Mucosa of descending colon (tissue), 3 donors: ENCODE data around the gene PHC3. TPM values are rescaled to one million over a fixed set of nuclear protein-coding genes. Genes with fewer than 3 reads are reported as not detected.
A peak's percentile ranks its signal among the peaks of the same experiment; 100 is the strongest.

ENCODE experiments used
- ATAC-seq: fragments of 200-7000 bp; cut with Tn5 transposase; one replicate; pipeline ENCODE4 v1.9.1; 2020; ENCODE audit warnings: mild to moderate bottlenecking, moderate library complexity
- DNase-seq, 3 donors: peaks; one replicate each; pipeline ENCODE4 v3.0.0-alpha.2; 2020
- H3K36me3 ChIP-seq: fragments of 200-600 bp; one replicate; pipeline ENCODE4 v1.8.0; 2021; ENCODE audit warnings: low read depth, mild to moderate bottlenecking
- H3K4me1 ChIP-seq: fragments of 200-600 bp; one replicate; pipeline ENCODE4 v1.8.0; 2021; ENCODE audit warnings: low read depth, mild to moderate bottlenecking
- H3K4me3 ChIP-seq: fragments of 200-600 bp; one replicate; pipeline ENCODE4 v1.8.0; 2021; ENCODE audit warnings: mild to moderate bottlenecking
- H3K9me3 ChIP-seq: fragments of 200-600 bp; one replicate; pipeline ENCODE4 v1.8.0; 2021; ENCODE audit warnings: mild to moderate bottlenecking
- intact Hi-C, 2 donors: fragments of 100-400 bp; cut with DNase I in 1 of 2; cut with micrococcal nuclease in 1 of 2; formaldehyde crosslinking; loops; one replicate each; pipeline versions ENCODE4 v1.11.0 to v1.11.1; 2022; cut with DNase I, micrococcal nuclease
- long read RNA-seq, 2 donors: library from polyadenylated mRNA; unstranded; transcript quantifications; one replicate each; pipeline ENCODE4 v2.0.0, GENCODE V29; 2019 to 2021
- total RNA-seq, 3 donors: library from RNA; stranded (reverse); fragmentation: NEBNext Ultra II Directional in 2 of 3; extraction: Animal tissue kit (Norgen Biotek cat#: 25700) in 2 of 3; gene quantifications; one replicate each; pipeline versions ENCODE4 v1.2.1 to v1.2.4, GENCODE V29; 2021 to 2023
- TF ChIP-seq, protein P1 (sequence below): fragments of 200-600 bp; IDR thresholded peaks from one replicate; pipeline ENCODE4 v1.8.0; 2022; ENCODE audit warnings: antibody characterized with exemption, mild to moderate bottlenecking
- donor health status: DM: no; HTN: no; CAD: no; lungs with moderate emphysema.
- donor health status: DM: no; HTN: no; CAD: no.
- donor health status: DM: no; HTN: yes; CAD: no.

The PHC3 gene
- total RNA-seq = 10 to 100 TPM; 54.2 to 96.7 (median 58.0) TPM
- long read RNA-seq, donor 1, full-length matches to known transcripts = 2 of 7 reads
- long read RNA-seq, donor 1, partial matches to known transcripts = 0 of 7 reads
- long read RNA-seq, donor 1, other reads (novel, unspliced or antisense) = 5 of 7 reads
- long read RNA-seq, donor 2 = 0 reads

- ATAC-seq = peak; percentile 92
- no peaks in the 10 kb centered on the region for H3K36me3 ChIP-seq
- H3K9me3 ChIP-seq = no peaks in the 10 kb centered on the region
- DNase-seq = peak; percentile 94 to 95 (median 94)
- peaks cover 23% of the 10 kb centered on the region for H3K4me1 ChIP-seq
- H3K4me3 ChIP-seq = peak within 1 kb of the TSS; percentile 83
- TF ChIP-seq, protein P1, sequence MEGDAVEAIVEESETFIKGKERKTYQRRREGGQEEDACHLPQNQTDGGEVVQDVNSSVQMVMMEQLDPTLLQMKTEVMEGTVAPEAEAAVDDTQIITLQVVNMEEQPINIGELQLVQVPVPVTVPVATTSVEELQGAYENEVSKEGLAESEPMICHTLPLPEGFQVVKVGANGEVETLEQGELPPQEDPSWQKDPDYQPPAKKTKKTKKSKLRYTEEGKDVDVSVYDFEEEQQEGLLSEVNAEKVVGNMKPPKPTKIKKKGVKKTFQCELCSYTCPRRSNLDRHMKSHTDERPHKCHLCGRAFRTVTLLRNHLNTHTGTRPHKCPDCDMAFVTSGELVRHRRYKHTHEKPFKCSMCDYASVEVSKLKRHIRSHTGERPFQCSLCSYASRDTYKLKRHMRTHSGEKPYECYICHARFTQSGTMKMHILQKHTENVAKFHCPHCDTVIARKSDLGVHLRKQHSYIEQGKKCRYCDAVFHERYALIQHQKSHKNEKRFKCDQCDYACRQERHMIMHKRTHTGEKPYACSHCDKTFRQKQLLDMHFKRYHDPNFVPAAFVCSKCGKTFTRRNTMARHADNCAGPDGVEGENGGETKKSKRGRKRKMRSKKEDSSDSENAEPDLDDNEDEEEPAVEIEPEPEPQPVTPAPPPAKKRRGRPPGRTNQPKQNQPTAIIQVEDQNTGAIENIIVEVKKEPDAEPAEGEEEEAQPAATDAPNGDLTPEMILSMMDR = no peak
- intact Hi-C loops = no loop called here
Observed at GRCh38 chr3:170180908-170181885, at the start of gene PHC3. PHC3 (minus strand) TSS chr3:170181733; CDS start chr3:170181715, 18 bp downstream.

DNA sequence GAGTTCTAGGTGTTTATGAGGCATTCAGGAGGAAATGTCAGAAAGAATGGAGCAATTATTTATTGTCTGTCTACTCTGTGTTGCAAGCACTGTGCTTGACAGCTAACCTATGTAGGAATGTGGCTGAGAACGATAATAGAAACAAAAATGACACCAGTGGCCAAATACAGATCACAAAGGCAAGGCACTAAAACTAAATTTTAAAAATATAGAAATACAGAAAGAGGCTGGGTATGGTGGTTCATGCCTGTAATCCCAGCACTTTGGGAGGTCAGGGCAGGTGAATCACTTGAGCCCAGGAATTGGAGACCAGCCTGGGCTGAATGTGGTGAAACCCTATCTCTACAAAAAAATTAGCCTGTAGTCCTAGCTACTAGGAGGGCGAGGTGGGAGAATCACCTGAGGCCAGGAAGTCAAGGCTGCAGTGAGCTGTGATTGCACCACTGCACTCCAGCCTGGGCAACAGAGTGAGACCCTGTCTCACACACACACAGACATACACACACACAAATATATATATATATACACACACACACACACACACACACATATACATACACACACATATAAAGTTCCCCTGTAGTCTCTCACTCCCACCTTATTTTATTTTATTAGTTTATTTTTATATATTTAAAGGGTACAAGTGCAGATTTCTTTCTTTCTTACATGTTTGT lies 46.7 kb upstream of the PHC3 start:
- Histone ChIP-seq H3K4me1 (peaks cover 6% of the 10 kb centered on the region), H3K4me3 (no peak overlapping the region), H3K36me3 (no peaks in the 10 kb centered on the region), H3K9me3 (no peaks in the 10 kb centered on the region)
- TF ChIP-seq, protein P1 = no peak
- ATAC-seq = no peak
- no peak for DNase-seq
- intact Hi-C loops = no loop called here

- no peak for DNase-seq
- TF ChIP-seq, protein P1 = no peak
- Histone ChIP-seq H3K4me3 (no peak overlapping the region), H3K36me3 (no peaks in the 10 kb centered on the region), H3K9me3 (no peaks in the 10 kb centered on the region), H3K4me1 (no peaks in the 10 kb centered on the region)
- intact Hi-C loops = no loop called here
- ATAC-seq = no peak
Observed at GRCh38 chr3:170226426-170226960, 45.0 kb upstream of the PHC3 start.

- H3K9me3 ChIP-seq = no peaks in the 10 kb centered on the region
- intact Hi-C loops = no loop called here
- no peak overlapping the region for H3K4me3 ChIP-seq
- TF ChIP-seq, protein P1 = no peak
- ATAC-seq (no peak), DNase-seq (no peak)
- H3K36me3 ChIP-seq = no peaks in the 10 kb centered on the region
- H3K4me1 ChIP-seq = no peaks in the 10 kb centered on the region
Observed at GRCh38 chr3:170225166-170225565, 43.6 kb upstream of the PHC3 start.
